ENCODE data around the gene PIK3R6.
"Not testable (repeated sequence)": the region's sequence is repeated elsewhere in the genome, so short reads cannot be mapped to it uniquely, and the experiment has no call there.

PIK3R6 gene

GRCh38 chr17:8888704-8889302 lies 21.3 kb upstream of the PIK3R6 start:
- H3K4me3 ChIP-seq (ENCODE audit: low read depth, low read length) = no peak overlapping the region
- TF ChIP-seq CTCF (IDR thresholded peaks at IDR 0.05; ENCODE audit: insufficient read depth, low read depth, low read length, missing control alignments) = no peak
- no peak for DNase-seq (ENCODE audit: low read depth)

- no peak for TF ChIP-seq CTCF (IDR thresholded peaks at IDR 0.05; ENCODE audit: insufficient read depth, low read depth, low read length, missing control alignments)
- no peak for DNase-seq (ENCODE audit: low read depth)
- H3K4me3 ChIP-seq (ENCODE audit: low read depth, low read length) = no peak overlapping the region
Observed at GRCh38 chr17:8887834-8888703, 20.6 kb upstream of the PIK3R6 start.

- no peak for TF ChIP-seq CTCF (IDR thresholded peaks at IDR 0.05; ENCODE audit: insufficient read depth, low read depth, low read length, missing control alignments)
- H3K4me3 ChIP-seq (ENCODE audit: low read depth, low read length) = no peak overlapping the region
- DNase-seq (ENCODE audit: low read depth) = no peak
Observed at GRCh38 chr17:8887301-8887700, 19.8 kb upstream of the PIK3R6 start.

GRCh38 chr17:8885967-8886684 lies 18.7 kb upstream of the PIK3R6 start:
- no peak for TF ChIP-seq CTCF (IDR thresholded peaks at IDR 0.05; ENCODE audit: insufficient read depth, low read depth, low read length, missing control alignments)

GRCh38 chr17:8885163-8885966 lies 17.9 kb upstream of the PIK3R6 start:
- peak; percentile 80 for DNase-seq (ENCODE audit: low read depth)
- H3K4me3 ChIP-seq (ENCODE audit: low read depth, low read length) = not testable (repeated sequence)

More at GRCh38 chr17:8885967-8886684, 18.7 kb upstream of the PIK3R6 start:
- no peak overlapping the region for H3K4me3 ChIP-seq (ENCODE audit: low read depth, low read length)
- no peak for DNase-seq (ENCODE audit: low read depth)

GRCh38 chr17:8884336-8884990 lies 17.0 kb upstream of the PIK3R6 start:
- H3K4me3 ChIP-seq (ENCODE audit: low read depth, low read length) = no peak overlapping the region
- no peak for DNase-seq (ENCODE audit: low read depth)

More at GRCh38 chr17:8884336-8884990, 17.0 kb upstream of the PIK3R6 start:
- TF ChIP-seq CTCF (IDR thresholded peaks at IDR 0.05; ENCODE audit: insufficient read depth, low read depth, low read length, missing control alignments) = no peak

All from GM12865 (cell line).